ENCODE data around the gene BBS7. TPM values are rescaled to one million over a fixed set of nuclear protein-coding genes. Genes with fewer than 3 reads are reported as not detected.

BBS7 gene, protein sequence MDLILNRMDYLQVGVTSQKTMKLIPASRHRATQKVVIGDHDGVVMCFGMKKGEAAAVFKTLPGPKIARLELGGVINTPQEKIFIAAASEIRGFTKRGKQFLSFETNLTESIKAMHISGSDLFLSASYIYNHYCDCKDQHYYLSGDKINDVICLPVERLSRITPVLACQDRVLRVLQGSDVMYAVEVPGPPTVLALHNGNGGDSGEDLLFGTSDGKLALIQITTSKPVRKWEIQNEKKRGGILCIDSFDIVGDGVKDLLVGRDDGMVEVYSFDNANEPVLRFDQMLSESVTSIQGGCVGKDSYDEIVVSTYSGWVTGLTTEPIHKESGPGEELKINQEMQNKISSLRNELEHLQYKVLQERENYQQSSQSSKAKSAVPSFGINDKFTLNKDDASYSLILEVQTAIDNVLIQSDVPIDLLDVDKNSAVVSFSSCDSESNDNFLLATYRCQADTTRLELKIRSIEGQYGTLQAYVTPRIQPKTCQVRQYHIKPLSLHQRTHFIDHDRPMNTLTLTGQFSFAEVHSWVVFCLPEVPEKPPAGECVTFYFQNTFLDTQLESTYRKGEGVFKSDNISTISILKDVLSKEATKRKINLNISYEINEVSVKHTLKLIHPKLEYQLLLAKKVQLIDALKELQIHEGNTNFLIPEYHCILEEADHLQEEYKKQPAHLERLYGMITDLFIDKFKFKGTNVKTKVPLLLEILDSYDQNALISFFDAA
- total RNA-seq, result 1 to 10 TPM; 4.9 to 5.5 TPM

DNA sequence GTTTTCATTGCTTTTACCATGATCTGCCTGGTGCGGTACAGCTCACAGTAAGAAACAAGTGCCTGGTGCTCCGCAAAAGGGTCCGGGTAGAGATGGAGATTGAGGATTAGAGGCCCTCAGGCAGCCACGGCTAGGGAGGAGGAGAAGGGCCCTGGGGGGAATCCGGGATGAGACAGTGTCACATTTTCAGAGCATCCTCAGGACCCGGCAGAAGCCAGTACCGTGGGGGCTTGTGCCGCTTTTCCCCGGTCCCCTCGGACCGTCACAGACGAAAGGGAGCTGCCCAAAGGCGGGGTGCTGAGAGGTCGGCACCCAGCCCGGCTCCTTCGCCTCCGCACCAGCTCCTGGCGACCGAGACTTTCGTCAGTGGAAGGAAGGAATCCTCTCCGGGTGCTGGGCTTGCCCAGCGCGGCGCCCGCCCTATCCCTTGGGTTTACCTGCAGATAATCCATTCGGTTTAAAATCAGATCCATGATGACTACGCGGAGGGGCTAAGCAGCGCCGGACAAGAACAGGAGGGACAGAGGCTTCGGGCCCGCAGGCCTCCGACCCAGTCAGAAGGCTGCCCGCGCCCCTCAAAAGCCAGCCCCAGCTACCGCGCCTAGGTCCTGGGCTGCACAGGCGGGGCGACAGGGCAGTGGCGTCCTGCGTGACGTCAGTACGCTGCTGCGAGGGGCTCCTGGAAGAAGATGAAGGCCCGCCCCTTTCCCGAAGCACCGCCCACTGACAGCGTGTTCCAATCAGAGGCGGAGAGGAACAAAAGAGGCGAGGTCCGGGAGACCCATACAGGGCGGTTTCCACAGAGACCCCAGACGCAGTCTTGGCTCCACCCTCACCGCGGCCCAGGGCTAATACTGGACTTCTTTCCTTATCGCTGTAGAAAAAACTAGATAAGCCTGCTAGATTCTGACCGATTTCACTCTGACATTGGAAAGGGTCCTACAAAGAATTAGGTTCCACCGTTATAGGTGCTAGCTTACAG is at the start of gene BBS7:
TSS of gene BBS7 (minus strand) at position 634 of the 982 bp plus-strand sequence. CDS start at position 473, 161 bp downstream.
- Histone ChIP-seq H3K9me3 (peaks cover 0 to 6% of the 10 kb centered on the region in 2 donors), H3K4me3 (peak within 1 kb of the TSS; percentile 63 to 68), H3K27ac (peak within 1 kb of the TSS; percentile 84 to 93), H3K4me1 (peaks cover 0 to 13% of the 10 kb centered on the region in 2 donors), H3K36me3 (no peaks in the 10 kb centered on the region), H3K27me3 (no peaks in the 10 kb centered on the region)
- peak; percentile 98 for DNase-seq (ENCODE audit: low spot score)
- TF ChIP-seq, protein P1, sequence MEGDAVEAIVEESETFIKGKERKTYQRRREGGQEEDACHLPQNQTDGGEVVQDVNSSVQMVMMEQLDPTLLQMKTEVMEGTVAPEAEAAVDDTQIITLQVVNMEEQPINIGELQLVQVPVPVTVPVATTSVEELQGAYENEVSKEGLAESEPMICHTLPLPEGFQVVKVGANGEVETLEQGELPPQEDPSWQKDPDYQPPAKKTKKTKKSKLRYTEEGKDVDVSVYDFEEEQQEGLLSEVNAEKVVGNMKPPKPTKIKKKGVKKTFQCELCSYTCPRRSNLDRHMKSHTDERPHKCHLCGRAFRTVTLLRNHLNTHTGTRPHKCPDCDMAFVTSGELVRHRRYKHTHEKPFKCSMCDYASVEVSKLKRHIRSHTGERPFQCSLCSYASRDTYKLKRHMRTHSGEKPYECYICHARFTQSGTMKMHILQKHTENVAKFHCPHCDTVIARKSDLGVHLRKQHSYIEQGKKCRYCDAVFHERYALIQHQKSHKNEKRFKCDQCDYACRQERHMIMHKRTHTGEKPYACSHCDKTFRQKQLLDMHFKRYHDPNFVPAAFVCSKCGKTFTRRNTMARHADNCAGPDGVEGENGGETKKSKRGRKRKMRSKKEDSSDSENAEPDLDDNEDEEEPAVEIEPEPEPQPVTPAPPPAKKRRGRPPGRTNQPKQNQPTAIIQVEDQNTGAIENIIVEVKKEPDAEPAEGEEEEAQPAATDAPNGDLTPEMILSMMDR (IDR thresholded peaks at IDR 0.05), result no peak

DNA sequence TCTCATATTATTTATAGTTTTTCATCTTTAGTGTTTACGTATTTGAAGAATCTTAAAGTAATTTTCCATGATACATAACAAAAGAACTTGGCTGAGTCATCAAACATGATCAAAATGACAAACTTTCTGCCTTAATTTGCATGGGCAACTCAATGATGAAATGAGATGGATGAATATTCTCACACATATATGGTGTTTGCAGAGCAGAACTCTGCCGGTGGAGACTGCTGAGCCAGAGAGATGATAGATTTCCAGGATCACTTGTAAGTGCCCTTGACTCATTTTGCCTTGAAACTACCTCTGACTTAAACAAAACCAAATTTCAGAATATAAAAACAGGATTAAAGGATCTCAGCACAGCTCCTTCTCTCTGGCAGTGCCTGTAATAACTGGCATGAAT is 43.4 kb upstream of the BBS7 start:
- Histone ChIP-seq H3K4me3 (no peak overlapping the region), H3K36me3 (no peaks in the 10 kb centered on the region), H3K9me3 (no peaks in the 10 kb centered on the region), H3K4me1 (no peaks in the 10 kb centered on the region), H3K27ac (no peak overlapping the region), H3K27me3 (no peaks in the 10 kb centered on the region)
- TF ChIP-seq, protein P1 (IDR thresholded peaks at IDR 0.05), result no peak
- DNase-seq (ENCODE audit: low spot score), result no peak

DNA sequence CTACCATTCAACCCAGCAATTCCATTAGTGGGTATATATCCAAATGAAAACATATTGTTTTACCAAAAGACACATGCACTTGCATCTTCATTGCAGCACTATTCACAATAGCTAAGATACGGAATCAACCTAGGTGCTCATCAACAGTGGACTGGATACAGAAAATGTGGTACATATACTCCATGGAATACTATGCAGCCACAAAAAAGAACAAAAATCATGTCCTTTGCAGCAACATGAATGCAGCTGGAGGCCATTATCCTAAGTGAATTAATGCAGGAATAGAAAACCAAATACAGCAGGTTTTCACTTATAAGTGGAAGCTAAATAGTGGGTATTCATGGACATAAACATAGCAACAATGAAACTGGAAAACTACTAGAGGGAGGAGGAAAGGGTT is 38.1 kb upstream of the BBS7 start:
- TF ChIP-seq, protein P1 (IDR thresholded peaks at IDR 0.05), result no peak
- DNase-seq (ENCODE audit: low spot score), result no peak
- H3K27ac ChIP-seq, result no peak overlapping the region
- H3K4me1 ChIP-seq, result no peaks in the 10 kb centered on the region
- H3K27me3 ChIP-seq, result no peaks in the 10 kb centered on the region
- no peaks in the 10 kb centered on the region for H3K9me3 ChIP-seq
- H3K4me3 ChIP-seq, result no peak overlapping the region
- H3K36me3 ChIP-seq, result no peaks in the 10 kb centered on the region

DNA sequence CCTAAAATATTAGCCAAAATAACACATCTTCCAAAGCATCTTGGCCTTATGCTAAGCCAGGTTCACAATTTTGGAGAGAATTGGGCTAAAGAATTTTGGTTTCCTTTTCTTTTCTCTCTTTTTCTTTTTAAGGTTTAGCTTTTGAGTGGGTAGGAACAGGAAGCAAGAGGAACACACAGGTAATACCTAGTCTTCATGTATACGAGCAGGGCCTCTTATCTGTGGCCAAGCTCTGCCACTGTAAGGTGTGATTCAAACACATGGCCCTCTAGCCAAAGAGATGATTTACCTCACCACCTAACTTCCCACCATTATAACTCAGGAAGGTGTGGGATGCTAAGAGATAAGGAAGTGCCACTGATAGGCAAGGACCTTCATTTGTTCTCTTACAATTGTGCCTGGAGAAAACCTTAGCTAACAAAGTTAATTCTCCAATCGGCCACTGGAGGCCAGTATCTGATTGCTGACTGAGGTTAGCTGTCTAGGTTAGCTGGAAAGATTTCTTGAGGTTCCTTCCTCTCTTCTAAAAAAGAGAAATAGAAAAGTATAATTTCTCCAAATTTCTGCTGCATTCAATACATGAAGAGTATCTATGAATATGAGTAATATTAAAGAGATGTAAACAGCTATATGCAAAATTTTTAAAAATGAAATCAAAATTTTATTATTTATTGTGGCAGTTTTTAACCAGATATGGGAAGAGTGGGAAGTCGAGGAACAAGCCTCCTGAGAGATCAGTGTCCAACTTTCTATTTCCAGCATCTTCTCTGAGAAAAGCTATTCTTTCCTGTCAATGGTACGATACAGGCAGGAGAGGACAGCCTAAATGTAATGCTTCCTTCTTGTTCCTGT is 30.1 kb upstream of the BBS7 start:
- TF ChIP-seq, protein P1 (IDR thresholded peaks at IDR 0.05), result peak; percentile 72 to 78

DNA sequence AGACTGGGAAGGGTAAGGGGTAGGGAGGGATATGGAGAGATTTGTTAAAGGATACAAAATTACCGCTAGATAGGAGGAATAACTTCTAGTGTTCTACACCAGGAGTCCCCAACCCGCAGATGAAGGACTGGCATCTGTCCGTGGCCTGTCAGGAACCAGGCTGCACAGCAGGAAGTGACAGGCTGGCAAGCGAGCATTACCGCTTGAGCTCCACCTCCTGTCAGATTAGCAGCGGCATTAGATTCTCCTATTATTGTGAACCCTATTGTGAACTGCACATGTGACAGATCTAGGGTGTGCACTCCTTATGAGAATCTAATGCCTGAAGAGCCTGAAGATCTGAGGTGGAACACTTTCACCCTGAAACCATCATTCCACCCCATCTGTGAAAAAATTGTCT is 27.9 kb upstream of the BBS7 start:
- Histone ChIP-seq H3K27ac (no peak overlapping the region), H3K36me3 (no peaks in the 10 kb centered on the region), H3K4me1 (no peaks in the 10 kb centered on the region), H3K4me3 (no peak overlapping the region), H3K9me3 (no peaks in the 10 kb centered on the region), H3K27me3 (no peaks in the 10 kb centered on the region)
- DNase-seq (ENCODE audit: low spot score), result no peak
- TF ChIP-seq, protein P1 (IDR thresholded peaks at IDR 0.05), result no peak

More for the DNA sequence above, 30.1 kb upstream of the BBS7 start:
- H3K27me3 ChIP-seq, result no peaks in the 10 kb centered on the region
- no peak overlapping the region for H3K27ac ChIP-seq
- H3K36me3 ChIP-seq, result no peaks in the 10 kb centered on the region
- no peak overlapping the region for H3K4me3 ChIP-seq
- no peaks in the 10 kb centered on the region for H3K9me3 ChIP-seq
- no peak for DNase-seq (ENCODE audit: low spot score)
- no peaks in the 10 kb centered on the region for H3K4me1 ChIP-seq

Data from right atrium auricular region (tissue), 2 donors.